ENCODE measurements around the gene KCTD1.

DNA sequence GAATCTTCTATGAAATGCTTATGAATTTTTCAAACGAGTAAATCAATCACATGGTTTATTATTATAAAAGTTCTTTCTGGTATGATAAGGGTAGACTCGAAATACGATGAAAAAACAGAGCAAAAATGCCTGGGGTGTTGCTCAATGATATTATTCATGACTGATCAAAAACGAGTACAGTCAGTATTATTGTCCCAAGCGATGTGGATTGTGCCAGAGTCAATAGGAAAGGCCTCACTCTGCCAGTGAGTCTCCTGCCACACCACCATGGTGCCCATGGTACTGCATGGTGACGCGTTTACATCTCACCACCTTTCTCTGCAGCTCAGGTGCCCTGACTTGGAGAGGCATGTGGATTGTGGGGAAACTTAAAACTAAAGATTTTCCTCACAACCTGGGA, 58.5 kb downstream of the KCTD1 start:
- TF ChIP-seq, protein P1, sequence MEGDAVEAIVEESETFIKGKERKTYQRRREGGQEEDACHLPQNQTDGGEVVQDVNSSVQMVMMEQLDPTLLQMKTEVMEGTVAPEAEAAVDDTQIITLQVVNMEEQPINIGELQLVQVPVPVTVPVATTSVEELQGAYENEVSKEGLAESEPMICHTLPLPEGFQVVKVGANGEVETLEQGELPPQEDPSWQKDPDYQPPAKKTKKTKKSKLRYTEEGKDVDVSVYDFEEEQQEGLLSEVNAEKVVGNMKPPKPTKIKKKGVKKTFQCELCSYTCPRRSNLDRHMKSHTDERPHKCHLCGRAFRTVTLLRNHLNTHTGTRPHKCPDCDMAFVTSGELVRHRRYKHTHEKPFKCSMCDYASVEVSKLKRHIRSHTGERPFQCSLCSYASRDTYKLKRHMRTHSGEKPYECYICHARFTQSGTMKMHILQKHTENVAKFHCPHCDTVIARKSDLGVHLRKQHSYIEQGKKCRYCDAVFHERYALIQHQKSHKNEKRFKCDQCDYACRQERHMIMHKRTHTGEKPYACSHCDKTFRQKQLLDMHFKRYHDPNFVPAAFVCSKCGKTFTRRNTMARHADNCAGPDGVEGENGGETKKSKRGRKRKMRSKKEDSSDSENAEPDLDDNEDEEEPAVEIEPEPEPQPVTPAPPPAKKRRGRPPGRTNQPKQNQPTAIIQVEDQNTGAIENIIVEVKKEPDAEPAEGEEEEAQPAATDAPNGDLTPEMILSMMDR (conservative IDR thresholded peaks at IDR 0.05 in 1 of 2, IDR thresholded peaks at IDR 0.05 in 1 of 2; ENCODE audit: low read depth in 1 of 2, low read length in 2 of 2) = no peak
- TF ChIP-seq EZH2 (IDR thresholded peaks at IDR 0.05; ENCODE audit: low read length, missing control alignments) = no peak

Measured in fibroblast of lung (primary cell).